GM23338 (cell line): ENCODE results near the gene ADGRD2. TPM values are rescaled to one million over a fixed set of nuclear protein-coding genes. Genes with fewer than 3 reads are reported as not detected.

Experiments used
- ATAC-seq: fragments of 200-7000 bp; cut with Tn5 transposase; 3 replicates; pipeline ENCODE4 v1.9.1; 2020
- DNase-seq: peaks from one replicate; pipeline ENCODE4 v3.0.0-alpha.2; 2015; ENCODE audit warnings: low spot score
- H2AFZ ChIP-seq: fragments of 200-600 bp; sonication (generic); 2 replicates; pipeline ENCODE4 v1.8.0; 2016; ENCODE audit warnings: antibody characterized with exemption, mild to moderate bottlenecking, moderate library complexity
- H3F3A ChIP-seq: fragments of 200-600 bp; sonication (generic); replicated peaks from 2 replicates; pipeline ENCODE4 v1.8.0; 2017; ENCODE audit warnings: antibody characterized with exemption, mixed run types, low read depth
- H3K27ac ChIP-seq: fragments of 200-600 bp; sonication (generic); 2 replicates; pipeline ENCODE4 v1.6.1; 2016; ENCODE audit warnings: low read depth
- H3K27me3 ChIP-seq: fragments of 200-600 bp; sonication (generic); 2 replicates; pipeline ENCODE4 v1.8.0; 2016; ENCODE audit warnings: mild to moderate bottlenecking, mixed run types, moderate library complexity; ENCODE audit not compliant: insufficient read depth
- H3K36me3 ChIP-seq: fragments of 200-600 bp; sonication (generic); 2 replicates; pipeline ENCODE4 v1.8.0; 2016; ENCODE audit warnings: mild to moderate bottlenecking; ENCODE audit not compliant: insufficient read depth
- H3K4me1 ChIP-seq: fragments of 200-600 bp; sonication (generic); 2 replicates; pipeline ENCODE4 v1.8.0; 2016; ENCODE audit warnings: mild to moderate bottlenecking, moderate library complexity; ENCODE audit not compliant: insufficient read depth
- H3K4me2 ChIP-seq: fragments of 200-600 bp; sonication (generic); 2 replicates; pipeline ENCODE4 v1.7.1; 2017; ENCODE audit warnings: mixed run types
- H3K4me3 ChIP-seq: fragments of 200-600 bp; sonication (generic); 2 replicates; pipeline ENCODE4 v1.6.1; 2016; ENCODE audit warnings: mixed run types
- H3K79me2 ChIP-seq: fragments of 200-600 bp; sonication (generic); replicated peaks from 2 replicates; pipeline ENCODE4 v1.8.0; 2017; ENCODE audit warnings: mild to moderate bottlenecking; ENCODE audit not compliant: insufficient read depth
- H3K9me2 ChIP-seq: fragments of 200-600 bp; sonication (generic); 2 replicates; pipeline ENCODE4 v1.8.0; 2017; ENCODE audit not compliant: insufficient read depth
- H4K20me1 ChIP-seq: fragments of 200-600 bp; sonication (generic); replicated peaks from 2 replicates; pipeline ENCODE4 v1.8.0; 2017; ENCODE audit warnings: mild to moderate bottlenecking; ENCODE audit not compliant: insufficient read depth
- H3K27ac Mint-ChIP-seq: 2 replicates; pipeline ENCODE4 v1.8.0; 2020; ENCODE audit warnings: inconsistent platforms, mild to moderate bottlenecking, moderate library complexity, mixed read lengths
- H3K27me3 Mint-ChIP-seq: 3 replicates; pipeline ENCODE4 v1.8.0; 2022; ENCODE audit warnings: low read depth, mild to moderate bottlenecking, moderate library complexity, mixed read lengths, inconsistent platforms; ENCODE audit not compliant: insufficient read depth, poor library complexity
- H3K36me3 Mint-ChIP-seq: 3 replicates; pipeline ENCODE4 v1.8.0; 2021; ENCODE audit warnings: low read depth, mild to moderate bottlenecking, inconsistent platforms, moderate library complexity, mixed read lengths
- H3K4me1 Mint-ChIP-seq: 3 replicates; pipeline ENCODE4 v1.8.0; 2020; ENCODE audit warnings: mild to moderate bottlenecking, inconsistent platforms, mixed read lengths
- H3K4me3 Mint-ChIP-seq: 3 replicates; pipeline ENCODE4 v1.8.0; 2021; ENCODE audit warnings: moderate library complexity, mild to moderate bottlenecking, inconsistent platforms, mixed read lengths
- H3K9me3 Mint-ChIP-seq: 3 replicates; pipeline ENCODE4 v1.8.0; 2020; ENCODE audit warnings: moderate library complexity, mild to moderate bottlenecking, inconsistent platforms, mixed read lengths
- EZH2phosphoT487 ChIP-seq: fragments of 200-600 bp; sonication (generic); IDR thresholded peaks from one replicate; pipeline ENCODE4 v1.8.1; 2018; ENCODE audit warnings: antibody characterized with exemption; ENCODE audit not compliant: unreplicated experiment
- JUNB ChIP-seq: IDR thresholded peaks from one replicate; pipeline ENCODE4 v1.6.1; 2016; ENCODE audit warnings: antibody characterized with exemption; ENCODE audit not compliant: unreplicated experiment
- NANOG ChIP-seq: IDR thresholded peaks from 2 replicates; pipeline ENCODE4 v1.6.1; 2016; ENCODE audit warnings: antibody characterized with exemption, borderline replicate concordance
- STAT1 ChIP-seq: IDR thresholded peaks from one replicate; pipeline ENCODE4 v1.6.1; 2016; ENCODE audit warnings: antibody characterized with exemption; ENCODE audit not compliant: unreplicated experiment
- ZNF114 ChIP-seq: fragments of 250-450 bp; sonication (Bioruptor Pico); IDR thresholded peaks from 2 replicates; pipeline ENCODE4 v1.5.0; 2020; ENCODE audit warnings: mild to moderate bottlenecking, moderate library complexity
- ZNF331 ChIP-seq: fragments of 250-450 bp; sonication (Bioruptor Pico); IDR thresholded peaks from 2 replicates; pipeline ENCODE4 v1.5.0; 2020; ENCODE audit warnings: low read depth, mild to moderate bottlenecking, moderate library complexity
- polyA plus RNA-seq: library from polyadenylated mRNA; unstranded; fragments of >200 nt; fragmentation: Nextera tagmentation; extraction: Ambion mirVana; gene quantifications from 2 replicates; pipeline ENCODE4 v1.2.1, GENCODE V29; 2016
- total RNA-seq: library from RNA; depleted of rRNA; stranded (reverse); fragments of >200 nt; shearing (Covaris generic); gene quantifications from 2 replicates; pipeline ENCODE4 v1.2.3, GENCODE V29; 2014
- TF ChIP-seq, protein P1 (sequence below), 2 experiments: fragments of 200-600 bp in 1 of 2; sonication (generic) in 1 of 2; conservative IDR thresholded peaks; 2 replicates each; pipeline versions ENCODE4 v1.5.1 to v1.6.1; 2016 to 2017; ENCODE audit warnings: antibody characterized with exemption in 2 of 2, low read depth in 2 of 2, mild to moderate bottlenecking in 2 of 2, moderate library complexity in 1 of 2
- TF ChIP-seq, protein P2 (sequence below): fragments of 250-450 bp; sonication (Bioruptor Pico); IDR thresholded peaks from 2 replicates; pipeline ENCODE4 v1.5.0; 2020; ENCODE audit warnings: mild to moderate bottlenecking, moderate library complexity

ADGRD2 gene
- total and polyA plus RNA-seq, 2 experiments from 2014 or later = 0.45 to 0.78 TPM

DNA sequence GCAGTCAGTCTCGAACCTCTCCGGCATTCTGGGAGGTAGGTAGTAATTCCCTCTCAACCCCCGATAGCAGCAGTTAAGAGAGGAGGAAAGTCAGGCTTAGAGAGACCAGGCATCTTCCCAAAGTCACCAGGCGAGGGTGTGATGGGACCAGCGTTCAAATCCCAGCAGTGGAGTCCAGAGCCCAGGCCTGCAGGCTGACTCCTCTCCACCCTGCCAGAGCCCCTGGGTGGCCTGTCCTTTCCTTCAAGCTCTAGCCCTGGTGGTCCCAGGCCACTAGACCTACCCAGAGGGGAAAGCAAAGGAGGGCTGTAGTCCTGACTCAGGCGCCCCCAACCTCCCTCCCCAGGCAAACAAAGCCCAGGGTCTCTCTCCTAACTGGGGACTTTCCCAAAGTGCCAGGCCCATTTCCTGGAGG lies 61.2 kb downstream of the ADGRD2 start:
- TF ChIP-seq ZNF114 (CRISPR knock-in tag) (no peak), STAT1 (no peak), NANOG (no peak), EZH2phosphoT487 (no peak)
- TF ChIP-seq, protein P1, sequence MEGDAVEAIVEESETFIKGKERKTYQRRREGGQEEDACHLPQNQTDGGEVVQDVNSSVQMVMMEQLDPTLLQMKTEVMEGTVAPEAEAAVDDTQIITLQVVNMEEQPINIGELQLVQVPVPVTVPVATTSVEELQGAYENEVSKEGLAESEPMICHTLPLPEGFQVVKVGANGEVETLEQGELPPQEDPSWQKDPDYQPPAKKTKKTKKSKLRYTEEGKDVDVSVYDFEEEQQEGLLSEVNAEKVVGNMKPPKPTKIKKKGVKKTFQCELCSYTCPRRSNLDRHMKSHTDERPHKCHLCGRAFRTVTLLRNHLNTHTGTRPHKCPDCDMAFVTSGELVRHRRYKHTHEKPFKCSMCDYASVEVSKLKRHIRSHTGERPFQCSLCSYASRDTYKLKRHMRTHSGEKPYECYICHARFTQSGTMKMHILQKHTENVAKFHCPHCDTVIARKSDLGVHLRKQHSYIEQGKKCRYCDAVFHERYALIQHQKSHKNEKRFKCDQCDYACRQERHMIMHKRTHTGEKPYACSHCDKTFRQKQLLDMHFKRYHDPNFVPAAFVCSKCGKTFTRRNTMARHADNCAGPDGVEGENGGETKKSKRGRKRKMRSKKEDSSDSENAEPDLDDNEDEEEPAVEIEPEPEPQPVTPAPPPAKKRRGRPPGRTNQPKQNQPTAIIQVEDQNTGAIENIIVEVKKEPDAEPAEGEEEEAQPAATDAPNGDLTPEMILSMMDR (conservative IDR thresholded peaks at IDR 0.05; ENCODE audit: low read depth in 2 of 2) = peak in 1 of 2 experiments; percentile 60; a peak in 3 of 4 replicates
- peak; percentile 70 for DNase-seq
- H3K27me3 Mint-ChIP-seq = peaks cover 38% of the 10 kb centered on the region
- no peaks in the 10 kb centered on the region for H3K9me2 ChIP-seq
- peak overlapping the region; percentile 95 for H2AFZ ChIP-seq
- no peaks in the 10 kb centered on the region; the same call in 1 of the 2 replicates for H4K20me1 ChIP-seq
- 0 out of 2 replicates have a peak overlapping the region, but pooled peaks have one; percentile 14 for H3K4me2 ChIP-seq
- no peak overlapping the region for H3K4me3 ChIP-seq
- peak; percentile 61 for ATAC-seq
- H3K36me3 Mint-ChIP-seq = no peaks in the 10 kb centered on the region
- H3K9me3 Mint-ChIP-seq = no peaks in the 10 kb centered on the region; the same call in 2 of the 3 replicates
- H3K4me1 ChIP-seq = peaks cover 8% of the 10 kb centered on the region; the same call in 1 of the 2 replicates
- 0 out of 3 replicates have a peak overlapping the region, but pooled peaks have one; percentile 1 for H3K4me3 Mint-ChIP-seq
- H3K27ac ChIP-seq = peak overlapping the region; percentile 59; the same call in 1 of the 2 replicates
- peaks cover 23% of the 10 kb centered on the region for H3K4me1 Mint-ChIP-seq
- no peaks in the 10 kb centered on the region for H3F3A ChIP-seq
- H3K27ac Mint-ChIP-seq = no peak overlapping the region
- H3K27me3 ChIP-seq = peaks cover 6% of the 10 kb centered on the region
- H3K79me2 ChIP-seq = no peaks in the 10 kb centered on the region
- no peaks in the 10 kb centered on the region for H3K36me3 ChIP-seq

DNA sequence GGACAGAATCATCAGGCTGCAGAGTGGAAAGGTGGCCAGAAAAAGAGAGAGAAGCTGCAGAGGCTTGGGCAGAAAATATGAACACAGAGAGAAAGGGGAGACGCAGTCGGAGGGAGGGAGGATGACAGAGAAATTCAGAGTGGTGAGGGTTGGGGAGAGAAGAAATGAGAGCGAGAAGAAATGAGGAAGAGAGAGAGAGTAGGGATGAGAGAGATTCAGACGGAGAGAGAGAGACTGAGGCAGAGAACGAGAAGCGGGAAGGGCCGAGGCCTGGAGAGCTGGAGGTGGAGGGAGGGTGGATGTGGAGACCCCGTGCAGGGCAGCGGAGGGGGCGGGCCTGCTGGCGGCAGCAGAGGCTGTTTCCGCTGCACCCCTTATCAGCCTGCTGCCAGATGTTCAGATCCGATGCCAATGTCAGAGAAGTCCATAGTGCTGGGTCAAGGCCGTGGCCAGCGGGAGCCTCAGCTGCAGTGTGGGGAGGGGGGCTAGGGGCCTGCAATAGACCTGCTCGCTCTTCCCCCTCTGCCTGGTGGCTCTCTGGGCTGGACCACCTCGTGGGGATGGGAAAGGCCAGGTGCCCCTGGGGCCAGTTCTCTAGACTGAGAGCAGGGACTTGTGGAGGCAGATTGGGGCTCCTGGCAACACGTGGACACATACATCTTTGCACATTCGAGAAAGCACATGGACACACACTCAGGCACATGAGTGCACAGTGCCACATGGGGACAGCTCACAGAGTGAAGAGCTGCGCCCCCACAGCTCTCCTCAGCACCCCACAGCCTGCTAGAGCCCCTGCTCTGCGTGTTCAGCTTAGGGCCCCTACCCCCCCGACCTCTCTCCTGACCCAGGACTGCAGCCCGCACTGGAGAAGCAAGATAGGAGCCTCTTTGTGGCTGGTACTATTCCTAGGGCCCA lies 61.9 kb downstream of the ADGRD2 start:
- H3K36me3 ChIP-seq = no peaks in the 10 kb centered on the region
- no peaks in the 10 kb centered on the region for H3F3A ChIP-seq
- H3K4me1 ChIP-seq = peaks cover 8% of the 10 kb centered on the region; the same call in 1 of the 2 replicates
- H4K20me1 ChIP-seq = no peaks in the 10 kb centered on the region; the same call in 1 of the 2 replicates
- peak; percentile 29 for ATAC-seq
- H3K4me3 Mint-ChIP-seq = peak overlapping the region; percentile 1; the same call in 1 of the 3 replicates
- no peaks in the 10 kb centered on the region for H3K27me3 ChIP-seq
- peak overlapping the region; percentile 59; the same call in 1 of the 2 replicates for H3K27ac ChIP-seq
- no peak overlapping the region for H3K4me3 ChIP-seq
- 0 out of 2 replicates have a peak overlapping the region, but pooled peaks have one; percentile 14 for H3K4me2 ChIP-seq
- no peak overlapping the region for H3K27ac Mint-ChIP-seq
- peaks cover 20% of the 10 kb centered on the region for H3K4me1 Mint-ChIP-seq
- H2AFZ ChIP-seq = peak overlapping the region; percentile 95
- no peaks in the 10 kb centered on the region for H3K79me2 ChIP-seq
- no peaks in the 10 kb centered on the region for H3K9me2 ChIP-seq
- no peak for DNase-seq
- H3K27me3 Mint-ChIP-seq = peaks cover 38% of the 10 kb centered on the region
- no peaks in the 10 kb centered on the region; the same call in 2 of the 3 replicates for H3K9me3 Mint-ChIP-seq
- no peaks in the 10 kb centered on the region; the same call in 2 of the 3 replicates for H3K36me3 Mint-ChIP-seq
- no peak for TF ChIP-seq JUNB
- no peak for TF ChIP-seq ZNF331
- TF ChIP-seq EZH2phosphoT487 = no peak
- TF ChIP-seq, protein P2, sequence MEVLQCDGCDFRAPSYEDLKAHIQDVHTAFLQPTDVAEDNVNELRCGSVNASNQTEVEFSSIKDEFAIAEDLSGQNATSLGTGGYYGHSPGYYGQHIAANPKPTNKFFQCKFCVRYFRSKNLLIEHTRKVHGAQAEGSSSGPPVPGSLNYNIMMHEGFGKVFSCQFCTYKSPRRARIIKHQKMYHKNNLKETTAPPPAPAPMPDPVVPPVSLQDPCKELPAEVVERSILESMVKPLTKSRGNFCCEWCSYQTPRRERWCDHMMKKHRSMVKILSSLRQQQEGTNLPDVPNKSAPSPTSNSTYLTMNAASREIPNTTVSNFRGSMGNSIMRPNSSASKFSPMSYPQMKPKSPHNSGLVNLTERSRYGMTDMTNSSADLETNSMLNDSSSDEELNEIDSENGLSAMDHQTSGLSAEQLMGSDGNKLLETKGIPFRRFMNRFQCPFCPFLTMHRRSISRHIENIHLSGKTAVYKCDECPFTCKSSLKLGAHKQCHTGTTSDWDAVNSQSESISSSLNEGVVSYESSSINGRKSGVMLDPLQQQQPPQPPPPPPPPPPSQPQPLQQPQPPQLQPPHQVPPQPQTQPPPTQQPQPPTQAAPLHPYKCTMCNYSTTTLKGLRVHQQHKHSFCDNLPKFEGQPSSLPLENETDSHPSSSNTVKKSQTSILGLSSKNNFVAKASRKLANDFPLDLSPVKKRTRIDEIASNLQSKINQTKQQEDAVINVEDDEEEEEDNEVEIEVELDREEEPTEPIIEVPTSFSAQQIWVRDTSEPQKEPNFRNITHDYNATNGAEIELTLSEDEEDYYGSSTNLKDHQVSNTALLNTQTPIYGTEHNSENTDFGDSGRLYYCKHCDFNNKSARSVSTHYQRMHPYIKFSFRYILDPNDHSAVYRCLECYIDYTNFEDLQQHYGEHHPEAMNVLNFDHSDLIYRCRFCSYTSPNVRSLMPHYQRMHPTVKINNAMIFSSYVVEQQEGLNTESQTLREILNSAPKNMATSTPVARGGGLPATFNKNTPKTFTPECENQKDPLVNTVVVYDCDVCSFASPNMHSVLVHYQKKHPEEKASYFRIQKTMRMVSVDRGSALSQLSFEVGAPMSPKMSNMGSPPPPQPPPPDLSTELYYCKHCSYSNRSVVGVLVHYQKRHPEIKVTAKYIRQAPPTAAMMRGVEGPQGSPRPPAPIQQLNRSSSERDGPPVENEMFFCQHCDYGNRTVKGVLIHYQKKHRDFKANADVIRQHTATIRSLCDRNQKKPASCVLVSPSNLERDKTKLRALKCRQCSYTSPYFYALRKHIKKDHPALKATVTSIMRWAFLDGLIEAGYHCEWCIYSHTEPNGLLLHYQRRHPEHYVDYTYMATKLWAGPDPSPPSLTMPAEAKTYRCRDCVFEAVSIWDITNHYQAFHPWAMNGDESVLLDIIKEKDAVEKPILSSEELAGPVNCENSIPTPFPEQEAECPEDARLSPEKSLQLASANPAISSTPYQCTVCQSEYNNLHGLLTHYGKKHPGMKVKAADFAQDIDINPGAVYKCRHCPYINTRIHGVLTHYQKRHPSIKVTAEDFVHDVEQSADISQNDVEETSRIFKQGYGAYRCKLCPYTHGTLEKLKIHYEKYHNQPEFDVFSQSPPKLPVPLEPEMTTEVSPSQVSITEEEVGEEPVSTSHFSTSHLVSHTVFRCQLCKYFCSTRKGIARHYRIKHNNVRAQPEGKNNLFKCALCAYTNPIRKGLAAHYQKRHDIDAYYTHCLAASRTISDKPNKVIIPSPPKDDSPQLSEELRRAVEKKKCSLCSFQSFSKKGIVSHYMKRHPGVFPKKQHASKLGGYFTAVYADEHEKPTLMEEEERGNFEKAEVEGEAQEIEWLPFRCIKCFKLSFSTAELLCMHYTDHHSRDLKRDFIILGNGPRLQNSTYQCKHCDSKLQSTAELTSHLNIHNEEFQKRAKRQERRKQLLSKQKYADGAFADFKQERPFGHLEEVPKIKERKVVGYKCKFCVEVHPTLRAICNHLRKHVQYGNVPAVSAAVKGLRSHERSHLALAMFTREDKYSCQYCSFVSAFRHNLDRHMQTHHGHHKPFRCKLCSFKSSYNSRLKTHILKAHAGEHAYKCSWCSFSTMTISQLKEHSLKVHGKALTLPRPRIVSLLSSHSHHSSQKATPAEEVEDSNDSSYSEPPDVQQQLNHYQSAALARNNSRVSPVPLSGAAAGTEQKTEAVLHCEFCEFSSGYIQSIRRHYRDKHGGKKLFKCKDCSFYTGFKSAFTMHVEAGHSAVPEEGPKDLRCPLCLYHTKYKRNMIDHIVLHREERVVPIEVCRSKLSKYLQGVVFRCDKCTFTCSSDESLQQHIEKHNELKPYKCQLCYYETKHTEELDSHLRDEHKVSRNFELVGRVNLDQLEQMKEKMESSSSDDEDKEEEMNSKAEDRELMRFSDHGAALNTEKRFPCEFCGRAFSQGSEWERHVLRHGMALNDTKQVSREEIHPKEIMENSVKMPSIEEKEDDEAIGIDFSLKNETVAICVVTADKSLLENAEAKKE (CRISPR knock-in tag) = no peak
- TF ChIP-seq STAT1 = no peak
- no peak for TF ChIP-seq NANOG
- no peak for TF ChIP-seq ZNF114 (CRISPR knock-in tag)
